ENCODE measurements around the gene RAPGEF3. TPM values are rescaled to one million over a fixed set of nuclear protein-coding genes. Genes with fewer than 3 reads are reported as not detected.

Gene RAPGEF3
- total RNA-seq, 1 donor from 2014 or later = 1.4 TPM

DNA sequence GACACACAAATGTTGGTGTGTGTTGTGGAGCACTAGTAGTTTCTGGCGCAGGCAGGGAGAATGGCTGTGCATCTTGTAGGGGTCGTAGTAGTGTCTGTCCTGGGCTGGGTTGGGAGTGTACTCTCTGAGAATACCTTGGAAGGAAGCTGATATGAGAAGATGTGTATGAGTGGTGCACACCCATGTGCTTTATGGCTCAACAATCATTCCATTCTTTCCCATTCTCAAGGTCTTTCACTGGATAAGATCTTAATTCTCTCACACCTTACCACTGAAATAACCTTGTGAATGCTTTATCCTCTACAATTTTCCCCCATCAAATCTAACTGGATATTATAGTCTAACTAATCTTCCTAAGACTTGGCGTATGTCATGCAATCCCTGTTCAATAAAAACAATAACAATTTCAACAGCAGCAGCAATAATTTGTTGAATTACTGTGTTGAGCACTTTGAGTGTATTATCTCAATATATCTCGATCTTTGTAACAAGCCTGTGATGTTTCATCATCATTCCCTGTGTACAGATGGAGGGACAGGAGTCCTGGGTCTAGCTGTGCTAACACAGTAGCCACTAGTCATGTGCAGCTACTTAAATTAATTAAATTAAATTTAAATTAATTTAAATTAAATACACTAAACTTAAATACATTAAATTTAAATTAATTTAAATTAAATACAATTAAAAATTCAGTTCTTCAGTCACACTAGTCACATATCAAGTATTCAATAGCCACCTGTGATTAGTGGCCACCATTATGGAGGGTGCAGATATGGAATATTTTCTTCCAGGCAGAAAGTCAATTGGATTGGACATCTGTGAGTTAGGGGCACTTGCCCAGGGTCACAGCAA, 10.8 kb upstream of the RAPGEF3 start:
- peaks cover 11% of the 10 kb centered on the region for H3K27me3 Mint-ChIP-seq (ENCODE audit: low read depth)
- no peaks in the 10 kb centered on the region for H3K36me3 Mint-ChIP-seq (ENCODE audit: low read depth)
- no peak for DNase-seq (ENCODE audit: low read depth, low spot score)
- no peak overlapping the region for H3K27ac Mint-ChIP-seq (ENCODE audit: unreplicated experiment)
- H3K4me3 Mint-ChIP-seq = no peak overlapping the region
- peaks cover 15% of the 10 kb centered on the region for H3K4me1 Mint-ChIP-seq
- H3K9me3 Mint-ChIP-seq = no peaks in the 10 kb centered on the region
- no peak for TF ChIP-seq CTCF (conservative IDR thresholded peaks at IDR 0.05)

- Mint-ChIP-seq H3K9me3 (no peaks in the 10 kb centered on the region), H3K27ac (ENCODE audit: unreplicated experiment) (no peak overlapping the region), H3K36me3 (ENCODE audit: low read depth) (no peaks in the 10 kb centered on the region), H3K4me3 (no peak overlapping the region), H3K4me1 (peaks cover 7% of the 10 kb centered on the region), H3K27me3 (ENCODE audit: low read depth) (peaks cover 11% of the 10 kb centered on the region)
- DNase-seq (ENCODE audit: low read depth, low spot score) = no peak
- TF ChIP-seq CTCF (conservative IDR thresholded peaks at IDR 0.05) = no peak
Measured at GRCh38 chr12:47768323-47768811, 9.7 kb upstream of the RAPGEF3 start.

DNA sequence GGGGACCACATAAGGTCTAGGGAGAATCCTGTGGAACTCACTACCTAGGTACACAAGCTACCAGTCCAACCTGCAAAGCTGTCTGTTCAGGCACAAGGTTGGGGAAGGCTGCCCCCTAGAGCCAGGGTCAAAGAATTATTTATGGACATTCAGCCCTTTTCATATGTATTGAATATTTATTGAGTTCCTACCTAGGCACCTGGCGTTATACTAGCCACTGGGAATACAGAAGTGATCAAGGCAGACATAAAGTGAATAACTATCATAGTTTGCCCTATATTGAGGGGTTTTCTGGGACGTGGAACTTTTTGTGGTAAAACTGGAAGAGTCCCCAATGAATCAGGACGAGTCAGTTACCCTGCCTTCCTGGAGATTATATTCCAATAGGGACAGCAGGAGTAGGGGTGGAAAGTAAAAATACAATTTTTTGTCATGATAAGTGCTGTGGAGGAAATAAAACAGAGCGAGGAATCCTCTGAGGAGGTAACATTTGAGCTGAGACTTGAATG, 8.6 kb upstream of the RAPGEF3 start:
- peak overlapping the region; percentile 58 for H3K4me3 Mint-ChIP-seq
- DNase-seq (ENCODE audit: low read depth, low spot score) = no peak
- peaks cover 7% of the 10 kb centered on the region for H3K27me3 Mint-ChIP-seq (ENCODE audit: low read depth)
- TF ChIP-seq CTCF (conservative IDR thresholded peaks at IDR 0.05) = peak; percentile 58
- H3K36me3 Mint-ChIP-seq (ENCODE audit: low read depth) = no peaks in the 10 kb centered on the region
- no peak overlapping the region for H3K27ac Mint-ChIP-seq (ENCODE audit: unreplicated experiment)
- H3K4me1 Mint-ChIP-seq = peaks cover 2% of the 10 kb centered on the region
- no peaks in the 10 kb centered on the region for H3K9me3 Mint-ChIP-seq

GRCh38 chr12:47766502-47767215, 8.0 kb upstream of the RAPGEF3 start:
- no peak for DNase-seq (ENCODE audit: low read depth, low spot score)
- Mint-ChIP-seq H3K4me3 (no peak overlapping the region), H3K4me1 (no peaks in the 10 kb centered on the region), H3K9me3 (no peaks in the 10 kb centered on the region), H3K27ac (ENCODE audit: unreplicated experiment) (no peak overlapping the region), H3K27me3 (ENCODE audit: low read depth) (peaks cover 4% of the 10 kb centered on the region), H3K36me3 (ENCODE audit: low read depth) (no peaks in the 10 kb centered on the region)
- TF ChIP-seq CTCF (conservative IDR thresholded peaks at IDR 0.05) = no peak

DNA sequence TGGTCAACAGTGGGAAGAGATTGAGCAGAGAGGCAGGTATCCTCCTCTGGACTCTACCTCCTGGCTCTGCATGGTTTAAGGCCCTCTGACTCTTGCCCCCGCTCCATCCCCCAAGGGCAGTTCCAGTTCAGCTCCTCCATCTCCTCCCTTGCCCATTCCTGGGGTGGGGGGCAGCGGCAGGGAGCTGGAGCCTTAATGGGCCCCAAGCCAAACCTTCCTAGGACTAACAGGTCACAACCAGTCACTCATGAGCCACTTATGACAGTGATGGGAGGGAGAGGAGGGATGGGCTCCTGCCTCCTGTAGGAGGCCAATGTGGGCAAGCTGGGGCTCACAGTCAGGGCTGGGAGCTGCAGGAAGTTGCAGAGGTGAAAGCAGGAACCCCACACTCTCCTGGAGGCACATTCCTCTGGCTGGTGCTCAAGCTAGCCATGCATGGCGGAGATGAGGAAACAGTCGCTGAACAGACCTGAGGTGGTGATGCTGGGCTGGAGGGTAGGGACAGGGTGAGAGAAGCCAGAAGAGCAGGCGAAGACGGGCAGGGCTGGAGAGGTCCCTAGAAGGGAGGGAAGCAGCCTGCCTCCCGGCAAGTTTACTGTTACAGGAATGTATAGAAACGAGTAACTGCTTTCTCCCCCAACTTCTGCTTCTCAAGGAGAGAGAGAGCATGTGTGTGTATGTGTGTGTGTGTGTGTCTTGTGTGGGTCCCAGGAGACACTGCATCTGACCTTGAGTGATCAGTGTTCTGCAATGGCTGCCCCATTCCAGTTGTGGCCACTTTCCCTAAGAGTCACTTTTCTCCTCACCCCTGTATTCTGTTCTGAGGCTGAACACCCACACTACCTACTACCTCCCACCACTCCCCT, 5.0 kb upstream of the RAPGEF3 start:
- H3K9me3 Mint-ChIP-seq = no peaks in the 10 kb centered on the region
- no peaks in the 10 kb centered on the region for H3K36me3 Mint-ChIP-seq (ENCODE audit: low read depth)
- peaks cover 8% of the 10 kb centered on the region for H3K27me3 Mint-ChIP-seq (ENCODE audit: low read depth)
- TF ChIP-seq CTCF (conservative IDR thresholded peaks at IDR 0.05) = no peak
- H3K4me1 Mint-ChIP-seq = no peaks in the 10 kb centered on the region
- H3K27ac Mint-ChIP-seq (ENCODE audit: unreplicated experiment) = no peak overlapping the region
- DNase-seq (ENCODE audit: low read depth, low spot score) = no peak
- H3K4me3 Mint-ChIP-seq = no peak overlapping the region
